ENCODE measurements around the gene IKZF3.

The IKZF3 gene

GRCh38 chr17:39800540-39800939 lies 63.6 kb downstream of the IKZF3 start:
- H4K20me1 ChIP-seq (ENCODE audit: insufficient read depth, low read length, poor library complexity, severe bottlenecking): no peaks in the 10 kb centered on the region
- no peaks in the 10 kb centered on the region for H3K79me2 ChIP-seq (ENCODE audit: insufficient read depth, low read length)
- no peaks in the 10 kb centered on the region for H3K27me3 ChIP-seq (ENCODE audit: insufficient read depth, low read length, poor library complexity, severe bottlenecking)
- no peak overlapping the region for H3K4me3 ChIP-seq (ENCODE audit: low read length, poor library complexity, severe bottlenecking)
- peak overlapping the region; percentile 46 for H3K4me2 ChIP-seq (ENCODE audit: low read depth, low read length, poor library complexity, severe bottlenecking)
- peaks cover 17% of the 10 kb centered on the region for H3K4me1 ChIP-seq (ENCODE audit: insufficient read depth, low read length, poor library complexity, severe bottlenecking)
- no peaks in the 10 kb centered on the region for H3K9me3 ChIP-seq (ENCODE audit: insufficient read depth, low read depth, low read length)
- no peaks in the 10 kb centered on the region for H3K9me2 ChIP-seq (replicated peaks; ENCODE audit: low read depth, low read length)
- no peaks in the 10 kb centered on the region for H3F3A ChIP-seq (ENCODE audit: low read depth)
- H3K9ac ChIP-seq (ENCODE audit: low read depth, low read length, poor library complexity, severe bottlenecking): no peak overlapping the region
- no peaks in the 10 kb centered on the region for H3K36me3 ChIP-seq (ENCODE audit: insufficient read depth, low read length)
- H2AFZ ChIP-seq (ENCODE audit: low read length): peak overlapping the region; percentile 97
- no peak for TF ChIP-seq CTCF (conservative IDR thresholded peaks at IDR 0.05; ENCODE audit: low read length)
- no peak for TF ChIP-seq EZH2phosphoT487 (IDR thresholded peaks at IDR 0.05; ENCODE audit: borderline replicate concordance)

GRCh38 chr17:39799395-39799794 lies 64.7 kb downstream of the IKZF3 start:
- H3K36me3 ChIP-seq (ENCODE audit: insufficient read depth, low read length): no peaks in the 10 kb centered on the region
- no peak overlapping the region for H3K4me3 ChIP-seq (ENCODE audit: low read length, poor library complexity, severe bottlenecking)
- H3K4me2 ChIP-seq (ENCODE audit: low read depth, low read length, poor library complexity, severe bottlenecking): no peak overlapping the region
- H3K9me2 ChIP-seq (replicated peaks; ENCODE audit: low read depth, low read length): no peaks in the 10 kb centered on the region
- H3K9me3 ChIP-seq (ENCODE audit: insufficient read depth, low read depth, low read length): no peaks in the 10 kb centered on the region
- H3K4me1 ChIP-seq (ENCODE audit: insufficient read depth, low read length, poor library complexity, severe bottlenecking): peaks cover 22% of the 10 kb centered on the region
- H2AFZ ChIP-seq (ENCODE audit: low read length): no peak overlapping the region
- no peak overlapping the region for H3K9ac ChIP-seq (ENCODE audit: low read depth, low read length, poor library complexity, severe bottlenecking)
- no peaks in the 10 kb centered on the region for H4K20me1 ChIP-seq (ENCODE audit: insufficient read depth, low read length, poor library complexity, severe bottlenecking)
- no peaks in the 10 kb centered on the region for H3K79me2 ChIP-seq (ENCODE audit: insufficient read depth, low read length)
- TF ChIP-seq CTCF (conservative IDR thresholded peaks at IDR 0.05; ENCODE audit: low read length) (no peak), EZH2phosphoT487 (IDR thresholded peaks at IDR 0.05; ENCODE audit: borderline replicate concordance) (no peak)
- no peaks in the 10 kb centered on the region for H3K27me3 ChIP-seq (ENCODE audit: insufficient read depth, low read length, poor library complexity, severe bottlenecking)
- H3F3A ChIP-seq (ENCODE audit: low read depth): no peaks in the 10 kb centered on the region

- Histone ChIP-seq H2AFZ (ENCODE audit: low read length) (no peak overlapping the region), H3K4me1 (ENCODE audit: insufficient read depth, low read length, poor library complexity, severe bottlenecking) (peaks cover 8% of the 10 kb centered on the region), H4K20me1 (ENCODE audit: insufficient read depth, low read length, poor library complexity, severe bottlenecking) (no peaks in the 10 kb centered on the region), H3K9me3 (ENCODE audit: insufficient read depth, low read depth, low read length) (no peaks in the 10 kb centered on the region), H3K36me3 (ENCODE audit: insufficient read depth, low read length) (no peaks in the 10 kb centered on the region), H3K4me2 (ENCODE audit: low read depth, low read length, poor library complexity, severe bottlenecking) (no peak overlapping the region), H3F3A (ENCODE audit: low read depth) (no peaks in the 10 kb centered on the region), H3K79me2 (ENCODE audit: insufficient read depth, low read length) (no peaks in the 10 kb centered on the region), H3K9me2 (replicated peaks; ENCODE audit: low read depth, low read length) (no peaks in the 10 kb centered on the region), H3K4me3 (ENCODE audit: low read length, poor library complexity, severe bottlenecking) (no peak overlapping the region), H3K9ac (ENCODE audit: low read depth, low read length, poor library complexity, severe bottlenecking) (no peak overlapping the region), H3K27me3 (ENCODE audit: insufficient read depth, low read length, poor library complexity, severe bottlenecking) (peaks cover 5% of the 10 kb centered on the region)
- no peak for TF ChIP-seq CTCF (conservative IDR thresholded peaks at IDR 0.05; ENCODE audit: low read length)
- no peak for TF ChIP-seq EZH2phosphoT487 (IDR thresholded peaks at IDR 0.05; ENCODE audit: borderline replicate concordance)
These were observed 69.7 kb downstream of the IKZF3 start for GRCh38 chr17:39794249-39794970.

Measured in Loucy (cell line).